Osteoblast (primary cell): ENCODE results near the gene MDFIC. TPM values are rescaled to one million over a fixed set of nuclear protein-coding genes. Genes with fewer than 3 reads are reported as not detected.

Experiments
- DNase-seq: peaks from one replicate; pipeline ENCODE4 v3.0.0; 2011; ENCODE audit warnings: low spot score, mixed read lengths; ENCODE audit not compliant: insufficient read length; ENCODE audit errors: missing footprints
- H2AFZ ChIP-seq: 2 replicates; pipeline ENCODE4 v1.6.0; 2011; ENCODE audit warnings: mild to moderate bottlenecking, low read length
- H3K27ac ChIP-seq: 2 replicates; pipeline ENCODE4 v1.5.1; 2011; ENCODE audit warnings: mild to moderate bottlenecking, low read depth, low read length, moderate library complexity
- H3K27me3 ChIP-seq: 2 replicates; pipeline ENCODE4 v1.6.0; 2012; ENCODE audit warnings: mild to moderate bottlenecking, control low read depth, inconsistent platforms, low read length, moderate library complexity; ENCODE audit not compliant: insufficient read depth
- H3K36me3 ChIP-seq: 2 replicates; pipeline ENCODE4 v1.5.1; 2011; ENCODE audit warnings: mild to moderate bottlenecking, low read length, control low read depth, moderate library complexity; ENCODE audit not compliant: insufficient read depth
- H3K4me1 ChIP-seq: 2 replicates; pipeline ENCODE4 v1.5.1; 2011; ENCODE audit warnings: mild to moderate bottlenecking, low read length, control low read depth, moderate library complexity; ENCODE audit not compliant: insufficient read depth
- H3K4me2 ChIP-seq: 2 replicates; pipeline ENCODE4 v1.6.0; 2011; ENCODE audit warnings: mild to moderate bottlenecking, low read length; ENCODE audit not compliant: insufficient read depth
- H3K4me3 ChIP-seq: fragments of 200-600 bp; sonication (generic); 3 replicates; pipeline ENCODE4 v1.5.1; 2012; ENCODE audit warnings: mild to moderate bottlenecking, low read length, inconsistent platforms; ENCODE audit not compliant: insufficient read depth
- H3K79me2 ChIP-seq: 2 replicates; pipeline ENCODE4 v1.6.0; 2012; ENCODE audit warnings: mild to moderate bottlenecking, low read length, control low read depth, inconsistent platforms; ENCODE audit not compliant: insufficient read depth
- H3K9me3 ChIP-seq: 2 replicates; pipeline ENCODE4 v1.5.1; 2011; ENCODE audit warnings: low read depth, low read length, control low read depth
- H4K20me1 ChIP-seq: 2 replicates; pipeline ENCODE4 v1.6.0; 2012; ENCODE audit warnings: mild to moderate bottlenecking, low read length, control low read depth; ENCODE audit not compliant: insufficient read depth
- total RNA-seq: library from RNA; depleted of rRNA; stranded (reverse); fragments of >200 nt; gene quantifications from 2 replicates; pipeline ENCODE4 v1.2.3, GENCODE V29; 2012
- TF ChIP-seq, protein P1 (sequence below): IDR thresholded peaks from 2 replicates; pipeline ENCODE4 v1.5.1; 2011; ENCODE audit warnings: mild to moderate bottlenecking, low read depth, low read length, moderate library complexity; ENCODE audit errors: extremely low read depth

The MDFIC gene
- total RNA-seq, 1 donor, result 68.8 TPM

DNA sequence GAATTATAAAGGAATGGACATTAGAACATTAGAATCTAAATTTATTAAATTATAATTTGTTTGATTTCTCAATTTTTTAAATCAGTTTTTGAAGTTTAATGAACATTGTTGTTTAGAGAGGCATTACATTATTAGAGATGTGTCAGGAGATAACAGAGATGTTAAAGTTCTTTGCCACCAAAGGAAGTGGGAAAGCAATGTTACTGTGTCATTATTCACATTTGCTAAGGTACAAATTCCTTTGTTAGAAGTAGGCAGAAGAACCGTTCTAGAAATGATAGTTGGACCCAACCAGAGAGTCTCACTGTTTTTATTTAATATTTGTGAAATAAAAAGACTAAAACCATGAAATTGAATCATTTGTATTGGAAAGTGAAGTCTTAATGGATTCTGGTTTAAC is 92.9 kb downstream of the MDFIC start:
- TF ChIP-seq, protein P1, sequence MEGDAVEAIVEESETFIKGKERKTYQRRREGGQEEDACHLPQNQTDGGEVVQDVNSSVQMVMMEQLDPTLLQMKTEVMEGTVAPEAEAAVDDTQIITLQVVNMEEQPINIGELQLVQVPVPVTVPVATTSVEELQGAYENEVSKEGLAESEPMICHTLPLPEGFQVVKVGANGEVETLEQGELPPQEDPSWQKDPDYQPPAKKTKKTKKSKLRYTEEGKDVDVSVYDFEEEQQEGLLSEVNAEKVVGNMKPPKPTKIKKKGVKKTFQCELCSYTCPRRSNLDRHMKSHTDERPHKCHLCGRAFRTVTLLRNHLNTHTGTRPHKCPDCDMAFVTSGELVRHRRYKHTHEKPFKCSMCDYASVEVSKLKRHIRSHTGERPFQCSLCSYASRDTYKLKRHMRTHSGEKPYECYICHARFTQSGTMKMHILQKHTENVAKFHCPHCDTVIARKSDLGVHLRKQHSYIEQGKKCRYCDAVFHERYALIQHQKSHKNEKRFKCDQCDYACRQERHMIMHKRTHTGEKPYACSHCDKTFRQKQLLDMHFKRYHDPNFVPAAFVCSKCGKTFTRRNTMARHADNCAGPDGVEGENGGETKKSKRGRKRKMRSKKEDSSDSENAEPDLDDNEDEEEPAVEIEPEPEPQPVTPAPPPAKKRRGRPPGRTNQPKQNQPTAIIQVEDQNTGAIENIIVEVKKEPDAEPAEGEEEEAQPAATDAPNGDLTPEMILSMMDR, result no peak
- no peaks in the 10 kb centered on the region for H3K9me3 ChIP-seq
- no peaks in the 10 kb centered on the region for H4K20me1 ChIP-seq

DNA sequence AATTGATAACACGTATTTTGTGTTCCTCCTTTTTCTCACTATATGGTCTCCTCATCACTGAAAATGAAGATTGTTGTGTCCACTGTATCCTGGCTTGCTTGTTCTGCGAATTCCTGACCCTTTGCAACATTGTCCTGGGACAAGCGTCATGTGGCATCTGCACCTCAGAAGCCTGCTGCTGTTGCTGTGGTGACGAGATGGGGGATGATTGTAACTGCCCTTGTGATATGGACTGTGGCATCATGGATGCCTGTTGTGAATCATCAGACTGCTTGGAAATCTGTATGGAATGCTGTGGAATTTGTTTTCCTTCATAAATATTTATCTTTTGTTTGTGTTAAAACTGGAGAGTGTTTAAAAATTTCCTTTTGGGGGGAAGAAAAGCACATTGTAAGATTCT is 93.7 kb downstream of the MDFIC start:
- peaks cover 5% of the 10 kb centered on the region for H3K36me3 ChIP-seq
- DNase-seq, result peak; percentile 79
- TF ChIP-seq, protein P1, result no peak
- no peaks in the 10 kb centered on the region for H3K9me3 ChIP-seq
- H3K4me1 ChIP-seq, result peaks cover 3% of the 10 kb centered on the region
- no peak overlapping the region for H3K4me3 ChIP-seq
- no peaks in the 10 kb centered on the region for H4K20me1 ChIP-seq
- no peak overlapping the region for H2AFZ ChIP-seq
- H3K79me2 ChIP-seq, result peaks cover 5% of the 10 kb centered on the region
- peak overlapping the region; percentile 38 for H3K27ac ChIP-seq
- no peaks in the 10 kb centered on the region for H3K27me3 ChIP-seq
- no peak overlapping the region for H3K4me2 ChIP-seq

More for the DNA sequence above, 92.9 kb downstream of the MDFIC start:
- Histone ChIP-seq H3K4me2 (no peak overlapping the region), H3K36me3 (peaks cover 5% of the 10 kb centered on the region), H3K27me3 (no peaks in the 10 kb centered on the region), H3K27ac (peak overlapping the region; percentile 38), H2AFZ (no peak overlapping the region), H3K79me2 (peaks cover 5% of the 10 kb centered on the region), H3K4me3 (no peak overlapping the region), H3K4me1 (peaks cover 8% of the 10 kb centered on the region)
- no peak for DNase-seq

DNA sequence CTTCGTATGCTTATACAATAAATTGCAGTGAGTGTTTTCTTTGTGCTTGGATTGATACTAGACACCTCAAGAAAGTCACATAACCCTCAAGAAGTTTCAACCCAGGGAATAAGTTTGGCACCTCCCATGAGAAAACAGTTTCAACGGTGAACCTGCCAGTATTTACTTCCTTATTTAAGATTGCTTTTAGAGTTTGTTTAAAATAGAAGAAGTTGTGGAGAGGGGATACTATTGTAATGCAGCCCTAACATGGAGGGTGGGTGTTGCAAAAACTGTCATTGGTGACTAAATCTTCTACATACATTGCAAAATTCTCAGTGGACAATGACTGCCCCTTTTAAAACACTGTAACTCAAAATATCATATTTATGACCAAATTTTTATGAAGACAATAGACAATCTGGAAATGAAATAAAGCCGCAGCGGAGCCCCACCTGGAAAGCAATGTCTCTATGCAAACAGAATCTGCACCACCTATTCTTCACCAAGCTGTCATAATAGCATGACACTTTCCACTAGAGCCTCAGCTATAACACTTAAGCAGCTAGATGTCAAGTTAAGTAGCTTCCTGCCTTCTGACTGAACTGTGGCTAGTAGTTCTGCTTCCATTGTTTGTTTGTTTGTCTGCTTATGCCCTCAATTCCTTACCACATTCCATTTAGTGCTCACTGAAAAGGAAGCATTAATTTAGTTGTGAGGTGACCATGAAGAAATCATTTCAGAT is 98.2 kb downstream of the MDFIC start:
- H3K4me1 ChIP-seq, result peaks cover 3% of the 10 kb centered on the region
- DNase-seq, result no peak
- no peak overlapping the region for H3K4me3 ChIP-seq
- TF ChIP-seq, protein P1, result no peak
- H3K27ac ChIP-seq, result no peak overlapping the region
- H3K79me2 ChIP-seq, result no peaks in the 10 kb centered on the region
- no peak overlapping the region for H2AFZ ChIP-seq
- H3K9me3 ChIP-seq, result no peaks in the 10 kb centered on the region
- H3K36me3 ChIP-seq, result peaks cover 5% of the 10 kb centered on the region
- H4K20me1 ChIP-seq, result no peaks in the 10 kb centered on the region
- H3K4me2 ChIP-seq, result no peak overlapping the region
- no peaks in the 10 kb centered on the region for H3K27me3 ChIP-seq

DNA sequence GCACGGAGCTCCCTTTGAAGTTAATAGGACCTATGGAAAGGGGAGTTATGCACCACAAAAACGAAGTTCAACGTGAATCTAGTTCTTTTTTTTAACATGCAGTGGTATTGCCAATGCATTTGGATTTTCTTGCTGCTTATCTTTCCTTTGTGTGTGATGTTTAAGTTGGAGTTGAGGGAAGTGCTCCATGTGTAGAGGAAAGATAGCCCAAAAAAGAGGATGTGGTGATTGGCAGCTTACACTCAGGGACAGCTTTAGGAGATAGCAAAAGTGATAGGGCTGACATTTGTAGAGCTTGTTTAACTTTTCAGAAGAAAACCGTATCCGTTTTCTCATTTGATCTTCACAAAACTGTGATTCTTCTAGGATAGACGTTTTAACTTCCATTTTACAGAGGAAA is 101.3 kb downstream of the MDFIC start:
- DNase-seq, result no peak
- TF ChIP-seq, protein P1, result no peak
- no peak overlapping the region for H3K4me2 ChIP-seq
- H2AFZ ChIP-seq, result no peak overlapping the region
- no peaks in the 10 kb centered on the region for H3K36me3 ChIP-seq
- no peaks in the 10 kb centered on the region for H3K79me2 ChIP-seq
- no peaks in the 10 kb centered on the region for H3K4me1 ChIP-seq
- H3K27me3 ChIP-seq, result no peaks in the 10 kb centered on the region
- no peak overlapping the region for H3K27ac ChIP-seq
- no peak overlapping the region for H3K4me3 ChIP-seq
- H3K9me3 ChIP-seq, result no peaks in the 10 kb centered on the region
- H4K20me1 ChIP-seq, result no peaks in the 10 kb centered on the region
